DOHH2 (cell line): ENCODE data around the gene MRPL17.

Experiments
- H3F3A ChIP-seq: fragments of 200-600 bp; sonication (generic), shearing (Covaris generic); 2 replicates; pipeline ENCODE4 v1.6.0; 2016; ENCODE audit warnings: antibody characterized with exemption, mild to moderate bottlenecking; ENCODE audit not compliant: control insufficient read depth, insufficient read depth
- H3K27ac ChIP-seq: fragments of 200-600 bp; sonication (generic); 2 replicates; pipeline ENCODE4 v1.5.1; 2014; ENCODE audit warnings: low read depth, mild to moderate bottlenecking, low read length, moderate library complexity
- H3K27me3 ChIP-seq: fragments of 200-600 bp; sonication (generic); 2 replicates; pipeline ENCODE4 v1.6.1; 2014; ENCODE audit warnings: mild to moderate bottlenecking, low read length, mixed read lengths; ENCODE audit not compliant: control insufficient read depth
- H3K36me3 ChIP-seq: fragments of 200-600 bp; sonication (generic); 2 replicates; pipeline ENCODE4 v1.6.1; 2014; ENCODE audit warnings: mild to moderate bottlenecking, low read length, moderate library complexity, mixed read lengths; ENCODE audit not compliant: control insufficient read depth
- H3K4me1 ChIP-seq: fragments of 200-600 bp; sonication (generic); 2 replicates; pipeline ENCODE4 v1.6.1; 2014; ENCODE audit warnings: mild to moderate bottlenecking, low read length, mixed read lengths; ENCODE audit not compliant: control insufficient read depth
- H3K4me2 ChIP-seq: fragments of 200-600 bp; sonication (generic); 2 replicates; pipeline ENCODE4 v1.6.0; 2014; ENCODE audit warnings: mild to moderate bottlenecking, low read length, moderate library complexity
- H3K4me3 ChIP-seq: fragments of 200-600 bp; sonication (generic); 2 replicates; pipeline ENCODE4 v1.5.1; 2014; ENCODE audit warnings: mild to moderate bottlenecking, low read length, mixed read lengths
- H3K79me2 ChIP-seq: fragments of 200-600 bp; sonication (generic); 2 replicates; pipeline ENCODE4 v1.6.1; 2014; ENCODE audit warnings: mild to moderate bottlenecking, low read length, mixed read lengths; ENCODE audit not compliant: control insufficient read depth
- H3K9me2 ChIP-seq: fragments of 200-600 bp; sonication (generic); replicated peaks from 2 replicates; pipeline ENCODE4 v1.6.1; 2014; ENCODE audit warnings: mild to moderate bottlenecking, low read length, mixed read lengths; ENCODE audit not compliant: control insufficient read depth
- H3K9me3 ChIP-seq: fragments of 200-600 bp; sonication (generic); 2 replicates; pipeline ENCODE4 v1.6.1; 2014; ENCODE audit warnings: antibody characterized with exemption, low read length, mixed read lengths; ENCODE audit not compliant: control insufficient read depth, insufficient read depth
- H4K20me1 ChIP-seq: fragments of 200-600 bp; sonication (generic); 2 replicates; pipeline ENCODE4 v1.6.0; 2014; ENCODE audit warnings: low read depth, mild to moderate bottlenecking, antibody characterized with exemption, low read length, moderate library complexity; ENCODE audit not compliant: control insufficient read depth, insufficient read depth
- CTCF ChIP-seq: fragments of 200-600 bp; sonication (generic); IDR thresholded peaks from one replicate; pipeline ENCODE4 v1.5.1; 2014; ENCODE audit warnings: antibody characterized with exemption, mild to moderate bottlenecking, low read depth, low read length; ENCODE audit not compliant: poor library complexity, severe bottlenecking
- EZH2phosphoT487 ChIP-seq: fragments of 200-600 bp; sonication (generic); IDR thresholded peaks from 2 replicates; pipeline ENCODE4 v1.6.1; 2017; ENCODE audit warnings: borderline replicate concordance, mild to moderate bottlenecking, antibody characterized with exemption, low read length, moderate library complexity, mixed read lengths

Gene MRPL17

GRCh38 chr11:6638429-6638828 is 44.7 kb downstream of the MRPL17 start:
- H3K4me2 ChIP-seq = no peak overlapping the region
- no peaks in the 10 kb centered on the region for H3K27me3 ChIP-seq
- no peaks in the 10 kb centered on the region for H3K4me1 ChIP-seq
- no peak overlapping the region for H3K27ac ChIP-seq
- no peak overlapping the region for H3K4me3 ChIP-seq
- no peaks in the 10 kb centered on the region for H3K9me3 ChIP-seq
- no peak for TF ChIP-seq CTCF
- H3K36me3 ChIP-seq = no peaks in the 10 kb centered on the region
- H3K79me2 ChIP-seq = no peaks in the 10 kb centered on the region
- no peaks in the 10 kb centered on the region for H3K9me2 ChIP-seq
- no peaks in the 10 kb centered on the region for H3F3A ChIP-seq
- H4K20me1 ChIP-seq = no peaks in the 10 kb centered on the region

GRCh38 chr11:6637871-6638270 is 45.3 kb downstream of the MRPL17 start:
- Histone ChIP-seq H3K27ac (no peak overlapping the region), H3K9me2 (no peaks in the 10 kb centered on the region), H3F3A (no peaks in the 10 kb centered on the region), H3K79me2 (no peaks in the 10 kb centered on the region), H3K27me3 (no peaks in the 10 kb centered on the region), H3K9me3 (no peaks in the 10 kb centered on the region), H4K20me1 (no peaks in the 10 kb centered on the region), H3K4me3 (no peak overlapping the region), H3K4me1 (no peaks in the 10 kb centered on the region), H3K36me3 (no peaks in the 10 kb centered on the region), H3K4me2 (no peak overlapping the region)
- no peak for TF ChIP-seq CTCF
- TF ChIP-seq EZH2phosphoT487 = no peak

- Histone ChIP-seq H3F3A (no peaks in the 10 kb centered on the region), H3K79me2 (no peaks in the 10 kb centered on the region), H3K4me3 (no peak overlapping the region), H3K4me2 (no peak overlapping the region), H3K9me3 (no peaks in the 10 kb centered on the region), H4K20me1 (no peaks in the 10 kb centered on the region), H3K27me3 (no peaks in the 10 kb centered on the region), H3K27ac (no peak overlapping the region), H3K36me3 (no peaks in the 10 kb centered on the region), H3K4me1 (no peaks in the 10 kb centered on the region), H3K9me2 (no peaks in the 10 kb centered on the region)
- TF ChIP-seq EZH2phosphoT487 (no peak), CTCF (no peak)
These were observed 46.7 kb downstream of the MRPL17 start for GRCh38 chr11:6636480-6636879.
